ENCODE measurements around the gene MCRIP2. TPM values are rescaled to one million over a fixed set of nuclear protein-coding genes. Genes with fewer than 3 reads are reported as not detected.
A peak's percentile ranks its signal among the peaks of the same experiment; 100 is the strongest.

MCRIP2 gene
- total RNA-seq, 1 experiment from 2014 or later = 44.6 TPM

GRCh38 chr16:694863-695354 lies 53.3 kb downstream of the MCRIP2 start:
- BruUV-seq (replicated peaks) = no TSS peak
- CTCF ChIA-PET = interaction anchor here (0.7 to 1.2 kb wide), 4 partner anchors 8 to 38 kb away, joined by 3 to 4 read pairs (median 3); no protein-coding TSS in a partner anchor
- POLR2A ChIA-PET = interaction anchor here (0.6 to 2.0 kb wide), 10 partner anchors 9 to 31 kb away, joined by 3 to 25 read pairs (median 8); partner anchors contain the start of genes ANTKMT, CCDC78 and JMJD8
- intact Hi-C loops (cut with micrococcal nuclease) = no loop called here
- Mint-ChIP-seq H3K27me3 (ENCODE audit: insufficient read depth, unreplicated experiment) (no peaks in the 10 kb centered on the region), H3K9me3 (ENCODE audit: unreplicated experiment) (no peaks in the 10 kb centered on the region), H3K4me1 (ENCODE audit: insufficient read depth, unreplicated experiment) (peaks cover 10% of the 10 kb centered on the region), H3K27ac (ENCODE audit: low read depth, unreplicated experiment) (no peak overlapping the region), H3K36me3 (ENCODE audit: insufficient read depth, unreplicated experiment) (peaks cover 91% of the 10 kb centered on the region), H3K4me3 (ENCODE audit: unreplicated experiment) (no peak overlapping the region)
- no peak for DNase-seq (ENCODE audit: unreplicated experiment)
- no peak for TF ChIP-seq CTCF (IDR thresholded peaks at IDR 0.05; ENCODE audit: unreplicated experiment)

- H3K27me3 Mint-ChIP-seq (ENCODE audit: insufficient read depth, unreplicated experiment) = no peaks in the 10 kb centered on the region
- BruUV-seq (replicated peaks) = no TSS peak
- DNase-seq (ENCODE audit: unreplicated experiment) = peak; percentile 87
- peaks cover 10% of the 10 kb centered on the region for H3K4me1 Mint-ChIP-seq (ENCODE audit: insufficient read depth, unreplicated experiment)
- no peak for TF ChIP-seq CTCF (IDR thresholded peaks at IDR 0.05; ENCODE audit: unreplicated experiment)
- no peak overlapping the region for H3K27ac Mint-ChIP-seq (ENCODE audit: low read depth, unreplicated experiment)
- H3K9me3 Mint-ChIP-seq (ENCODE audit: unreplicated experiment) = no peaks in the 10 kb centered on the region
- intact Hi-C loops (cut with micrococcal nuclease) = no loop called here
- peak overlapping the region; percentile 41 for H3K4me3 Mint-ChIP-seq (ENCODE audit: unreplicated experiment)
- POLR2A ChIA-PET = interaction anchor here (0.6 to 2.0 kb wide), 17 partner anchors 9 to 921 kb away, joined by 3 to 25 read pairs (median 5); partner anchors contain the start of genes ANTKMT, CCDC78, CHTF18 and JMJD8
- H3K36me3 Mint-ChIP-seq (ENCODE audit: insufficient read depth, unreplicated experiment) = peaks cover 85% of the 10 kb centered on the region
- CTCF ChIA-PET = interaction anchor here (0.6 to 1.3 kb wide), 7 partner anchors 8 to 90 kb away, joined by 3 to 4 read pairs (median 3); no protein-coding TSS in a partner anchor
These were observed 53.9 kb downstream of the MCRIP2 start for GRCh38 chr16:695355-696089.

Other genes with a start within 250 kb of the MCRIP2 start
- 71.9 and 76.8 TPM in 2 replicates for gene NME4, start 244.6 kb upstream of the MCRIP2 start, total RNA-seq (2022)
- gene DECR2, start 239.9 kb upstream of the MCRIP2 start, total RNA-seq (2022) = 29.0 and 37.2 TPM in 2 replicates
- 37.5 and 40.6 TPM in 2 replicates for gene RAB11FIP3, start 216.2 kb upstream of the MCRIP2 start, total RNA-seq (2022)
- gene CAPN15, start 114.1 kb upstream of the MCRIP2 start, total RNA-seq (2022) = 68.2 and 81.1 TPM in 2 replicates
- not detected in 2 replicates for gene PRR35, start 81.4 kb upstream of the MCRIP2 start, total RNA-seq (2022)
- not detected in 2 replicates for gene NHLRC4, start 74.8 kb upstream of the MCRIP2 start, total RNA-seq (2022)
- 45.6 and 47.4 TPM in 2 replicates for gene PIGQ, start 71.9 kb upstream of the MCRIP2 start, total RNA-seq (2022)
- gene RAB40C, start 51.8 kb upstream of the MCRIP2 start, total RNA-seq (2022) = 17.1 and 17.7 TPM in 2 replicates
- 0.14 and 0.17 TPM in 2 replicates for gene WFIKKN1, start 10.8 kb upstream of the MCRIP2 start, total RNA-seq (2022)
- gene METTL26, start 5.5 kb upstream of the MCRIP2 start, total RNA-seq (2022) = 104 and 106 TPM in 2 replicates
- 40.4 and 47.9 TPM in 2 replicates for gene WDR90, start 7.5 kb downstream of the MCRIP2 start, total RNA-seq (2022)
- gene RHOT2, start 26.3 kb downstream of the MCRIP2 start, total RNA-seq (2022) = 110 and 118 TPM in 2 replicates
- 3.0 and 4.5 TPM in 2 replicates for gene RHBDL1, start 33.8 kb downstream of the MCRIP2 start, total RNA-seq (2022)
- gene STUB1, start 38.6 kb downstream of the MCRIP2 start, total RNA-seq (2022) = 99.3 and 124 TPM in 2 replicates
- gene JMJD8, start 42.5 kb downstream of the MCRIP2 start, total RNA-seq (2022) = 23.6 and 33.4 TPM in 2 replicates
- 12.2 and 13.9 TPM in 2 replicates for gene WDR24, start 48.6 kb downstream of the MCRIP2 start, total RNA-seq (2022)
- gene FBXL16, start 64.0 kb downstream of the MCRIP2 start, total RNA-seq (2022) = 40.5 and 48.2 TPM in 2 replicates
- gene METRN, start 73.3 kb downstream of the MCRIP2 start, total RNA-seq (2022) = 56.3 and 69.5 TPM in 2 replicates
- 54.7 and 55.8 TPM in 2 replicates for gene ANTKMT, start 79.3 kb downstream of the MCRIP2 start, total RNA-seq (2022)
- gene CCDC78, start 84.6 kb downstream of the MCRIP2 start, total RNA-seq (2022) = 4.6 and 6.0 TPM in 2 replicates
- 20.1 and 24.5 TPM in 2 replicates for gene HAGHL, start 85.3 kb downstream of the MCRIP2 start, total RNA-seq (2022)
- gene CIAO3, start 99.2 kb downstream of the MCRIP2 start, total RNA-seq (2022) = 28.5 and 31.1 TPM in 2 replicates
- gene MSLN, start 118.9 kb downstream of the MCRIP2 start, total RNA-seq (2022) = 18.1 and 25.2 TPM in 2 replicates
- gene RPUSD1, start 146.6 kb downstream of the MCRIP2 start, total RNA-seq (2022) = 19.8 and 24.9 TPM in 2 replicates
- 22.7 and 30.9 TPM in 2 replicates for gene CHTF18, start 146.8 kb downstream of the MCRIP2 start, total RNA-seq (2022)
- not detected in 2 replicates for gene GNG13, start 158.9 kb downstream of the MCRIP2 start, total RNA-seq (2022)